ENCODE results near the gene GSTA4.
"Not testable (repeated sequence)": the region's sequence is repeated elsewhere in the genome, so short reads cannot be mapped to it uniquely, and the experiment has no call there.

GSTA4 gene

GRCh38 chr6:52995089-52995912 is at the start of gene GSTA4:
Gene GSTA4 (minus strand): TSS chr6:52995284. CDS start chr6:52994243, 1,041 bp downstream.
- H3K27me3 ChIP-seq (ENCODE audit: control insufficient read depth, insufficient read depth, low read length); H3K4me1 ChIP-seq (ENCODE audit: control insufficient read depth, insufficient read depth, low read length); H3K36me3 ChIP-seq (ENCODE audit: control insufficient read depth, insufficient read depth, low read length): not testable (repeated sequence)
- Histone ChIP-seq H3K27ac (ENCODE audit: low read depth, low read length) (peak within 1 kb of the TSS; percentile 98), H3K9ac (ENCODE audit: low read length) (peak within 1 kb of the TSS; percentile 94), H3K4me3 (ENCODE audit: low read length) (peak within 1 kb of the TSS; percentile 95)

- Histone ChIP-seq H3K27me3 (ENCODE audit: control insufficient read depth, insufficient read depth, low read length) (no peaks in the 10 kb centered on the region), H3K4me1 (ENCODE audit: control insufficient read depth, insufficient read depth, low read length) (peaks cover 9% of the 10 kb centered on the region), H3K27ac (ENCODE audit: low read depth, low read length) (no peak overlapping the region), H3K9ac (ENCODE audit: low read length) (no peak overlapping the region), H3K36me3 (ENCODE audit: control insufficient read depth, insufficient read depth, low read length) (peaks cover 17% of the 10 kb centered on the region), H3K4me3 (ENCODE audit: low read length) (no peak overlapping the region)
Observed at GRCh38 chr6:53044572-53044971, 49.5 kb upstream of the GSTA4 start.

- H3K36me3 ChIP-seq (ENCODE audit: control insufficient read depth, insufficient read depth, low read length): peaks cover 18% of the 10 kb centered on the region
- no peak overlapping the region for H3K27ac ChIP-seq (ENCODE audit: low read depth, low read length)
- no peaks in the 10 kb centered on the region for H3K27me3 ChIP-seq (ENCODE audit: control insufficient read depth, insufficient read depth, low read length)
- peaks cover 9% of the 10 kb centered on the region for H3K4me1 ChIP-seq (ENCODE audit: control insufficient read depth, insufficient read depth, low read length)
- no peak overlapping the region for H3K9ac ChIP-seq (ENCODE audit: low read length)
- H3K4me3 ChIP-seq (ENCODE audit: low read length): no peak overlapping the region
Observed at GRCh38 chr6:53044071-53044470, 49.0 kb upstream of the GSTA4 start.

GRCh38 chr6:53043581-53043980 is 48.5 kb upstream of the GSTA4 start:
- no peak overlapping the region for H3K9ac ChIP-seq (ENCODE audit: low read length)
- no peak overlapping the region for H3K27ac ChIP-seq (ENCODE audit: low read depth, low read length)
- H3K4me3 ChIP-seq (ENCODE audit: low read length): no peak overlapping the region
- H3K4me1 ChIP-seq (ENCODE audit: control insufficient read depth, insufficient read depth, low read length): peaks cover 9% of the 10 kb centered on the region
- H3K27me3 ChIP-seq (ENCODE audit: control insufficient read depth, insufficient read depth, low read length): no peaks in the 10 kb centered on the region
- H3K36me3 ChIP-seq (ENCODE audit: control insufficient read depth, insufficient read depth, low read length): peaks cover 20% of the 10 kb centered on the region

GRCh38 chr6:53042112-53042511 is 47.0 kb upstream of the GSTA4 start:
- Histone ChIP-seq H3K9ac (ENCODE audit: low read length) (no peak overlapping the region), H3K36me3 (ENCODE audit: control insufficient read depth, insufficient read depth, low read length) (peaks cover 20% of the 10 kb centered on the region), H3K4me1 (ENCODE audit: control insufficient read depth, insufficient read depth, low read length) (peaks cover 9% of the 10 kb centered on the region), H3K27ac (ENCODE audit: low read depth, low read length) (no peak overlapping the region), H3K4me3 (ENCODE audit: low read length) (no peak overlapping the region), H3K27me3 (ENCODE audit: control insufficient read depth, insufficient read depth, low read length) (no peaks in the 10 kb centered on the region)

GRCh38 chr6:53041356-53041755 is 46.3 kb upstream of the GSTA4 start:
- Histone ChIP-seq H3K4me1 (ENCODE audit: control insufficient read depth, insufficient read depth, low read length) (peaks cover 9% of the 10 kb centered on the region), H3K27ac (ENCODE audit: low read depth, low read length) (no peak overlapping the region), H3K9ac (ENCODE audit: low read length) (no peak overlapping the region), H3K27me3 (ENCODE audit: control insufficient read depth, insufficient read depth, low read length) (no peaks in the 10 kb centered on the region), H3K36me3 (ENCODE audit: control insufficient read depth, insufficient read depth, low read length) (peaks cover 20% of the 10 kb centered on the region), H3K4me3 (ENCODE audit: low read length) (no peak overlapping the region)

- no peak overlapping the region for H3K4me3 ChIP-seq (ENCODE audit: low read length)
- no peaks in the 10 kb centered on the region for H3K27me3 ChIP-seq (ENCODE audit: control insufficient read depth, insufficient read depth, low read length)
- H3K36me3 ChIP-seq (ENCODE audit: control insufficient read depth, insufficient read depth, low read length): peaks cover 29% of the 10 kb centered on the region
- H3K27ac ChIP-seq (ENCODE audit: low read depth, low read length): no peak overlapping the region
- H3K9ac ChIP-seq (ENCODE audit: low read length): no peak overlapping the region
- peaks cover 13% of the 10 kb centered on the region for H3K4me1 ChIP-seq (ENCODE audit: control insufficient read depth, insufficient read depth, low read length)
Observed at GRCh38 chr6:53038596-53038995, 43.5 kb upstream of the GSTA4 start.

- H3K27ac ChIP-seq (ENCODE audit: low read depth, low read length): no peak overlapping the region
- no peaks in the 10 kb centered on the region for H3K27me3 ChIP-seq (ENCODE audit: control insufficient read depth, insufficient read depth, low read length)
- H3K4me3 ChIP-seq (ENCODE audit: low read length): no peak overlapping the region
- H3K4me1 ChIP-seq (ENCODE audit: control insufficient read depth, insufficient read depth, low read length): peaks cover 17% of the 10 kb centered on the region
- peaks cover 30% of the 10 kb centered on the region for H3K36me3 ChIP-seq (ENCODE audit: control insufficient read depth, insufficient read depth, low read length)
- no peak overlapping the region for H3K9ac ChIP-seq (ENCODE audit: low read length)
Observed at GRCh38 chr6:53038141-53038540, 43.1 kb upstream of the GSTA4 start.

GRCh38 chr6:53035549-53036213 is 40.6 kb upstream of the GSTA4 start:
- no peaks in the 10 kb centered on the region for H3K27me3 ChIP-seq (ENCODE audit: control insufficient read depth, insufficient read depth, low read length)
- H3K27ac ChIP-seq (ENCODE audit: low read depth, low read length): no peak overlapping the region
- no peak overlapping the region for H3K4me3 ChIP-seq (ENCODE audit: low read length)
- no peak overlapping the region for H3K9ac ChIP-seq (ENCODE audit: low read length)
- H3K4me1 ChIP-seq (ENCODE audit: control insufficient read depth, insufficient read depth, low read length): peaks cover 13% of the 10 kb centered on the region
- peaks cover 30% of the 10 kb centered on the region for H3K36me3 ChIP-seq (ENCODE audit: control insufficient read depth, insufficient read depth, low read length)

GRCh38 chr6:53033764-53034163 is 38.7 kb upstream of the GSTA4 start:
- no peak overlapping the region for H3K9ac ChIP-seq (ENCODE audit: low read length)
- H3K4me3 ChIP-seq (ENCODE audit: low read length): no peak overlapping the region
- peak overlapping the region; percentile 66 for H3K27ac ChIP-seq (ENCODE audit: low read depth, low read length)
- H3K27me3 ChIP-seq (ENCODE audit: control insufficient read depth, insufficient read depth, low read length): no peaks in the 10 kb centered on the region
- peaks cover 13% of the 10 kb centered on the region for H3K4me1 ChIP-seq (ENCODE audit: control insufficient read depth, insufficient read depth, low read length)
- peaks cover 17% of the 10 kb centered on the region for H3K36me3 ChIP-seq (ENCODE audit: control insufficient read depth, insufficient read depth, low read length)

GRCh38 chr6:53032849-53033248 is 37.8 kb upstream of the GSTA4 start:
- peaks cover 19% of the 10 kb centered on the region for H3K36me3 ChIP-seq (ENCODE audit: control insufficient read depth, insufficient read depth, low read length)

GRCh38 chr6:53031281-53031680 is 36.2 kb upstream of the GSTA4 start:
- Histone ChIP-seq H3K27me3 (ENCODE audit: control insufficient read depth, insufficient read depth, low read length) (no peaks in the 10 kb centered on the region), H3K4me3 (ENCODE audit: low read length) (no peak overlapping the region), H3K9ac (ENCODE audit: low read length) (no peak overlapping the region), H3K36me3 (ENCODE audit: control insufficient read depth, insufficient read depth, low read length) (peaks cover 19% of the 10 kb centered on the region), H3K4me1 (ENCODE audit: control insufficient read depth, insufficient read depth, low read length) (peaks cover 13% of the 10 kb centered on the region), H3K27ac (ENCODE audit: low read depth, low read length) (no peak overlapping the region)

More at GRCh38 chr6:53032849-53033248, 37.8 kb upstream of the GSTA4 start:
- Histone ChIP-seq H3K4me3 (ENCODE audit: low read length) (no peak overlapping the region), H3K27ac (ENCODE audit: low read depth, low read length) (peak overlapping the region; percentile 66), H3K4me1 (ENCODE audit: control insufficient read depth, insufficient read depth, low read length) (peaks cover 13% of the 10 kb centered on the region), H3K27me3 (ENCODE audit: control insufficient read depth, insufficient read depth, low read length) (no peaks in the 10 kb centered on the region), H3K9ac (ENCODE audit: low read length) (no peak overlapping the region)

Data from rectal smooth muscle tissue (tissue), 1 donor.